PC-3 (cell line): ENCODE measurements around the gene CD248. TPM values are rescaled to one million over a fixed set of nuclear protein-coding genes. Genes with fewer than 3 reads are reported as not detected.

ENCODE experiments used
- ATAC-seq: fragments of 200-7000 bp; cut with Tn5 transposase; 2 replicates; pipeline ENCODE4 v1.9.1; 2020; ENCODE audit warnings: mild to moderate bottlenecking, moderate library complexity
- BruUV-seq: library from RNA; stranded (reverse); fragments of 400-500 nt; replicated peaks from 2 replicates; lab custom pipeline; 2021; lab: Mats Ljungman, UMichigan
- CTCF ChIA-PET: fragments of 300-600 bp; sonication (Branson Sonifier 250); formaldehyde crosslinking; loops from one replicate; lab custom pipeline; 2022; ENCODE audit warnings: antibody characterized with exemption; lab: Charles Lee
- POLR2A ChIA-PET: fragments of 300-600 bp; sonication (Branson Sonifier 250); formaldehyde crosslinking; loops from one replicate; lab custom pipeline; 2022; ENCODE audit warnings: antibody characterized with exemption; ENCODE audit not compliant: unreplicated experiment; lab: Charles Lee
- DNase-seq: peaks from one replicate; pipeline ENCODE4 v3.0.0-alpha.2; 2015
- H2AFZ ChIP-seq: fragments of 300-600 bp; sonication (generic); 2 replicates; pipeline ENCODE4 v1.6.0; 2016; ENCODE audit warnings: antibody characterized with exemption, low read length
- H3F3A ChIP-seq: fragments of 300-600 bp; sonication (generic); one replicate; pipeline ENCODE4 v1.6.0; 2017; ENCODE audit warnings: antibody characterized with exemption, low read length, control low read depth, mild to moderate bottlenecking; ENCODE audit not compliant: unreplicated experiment
- H3K27ac ChIP-seq: fragments of 300-600 bp; sonication (generic); 2 replicates; pipeline ENCODE4 v1.5.1; 2016; ENCODE audit warnings: mild to moderate bottlenecking, low read length
- H3K27me3 ChIP-seq: fragments of 300-600 bp; sonication (generic); 2 replicates; pipeline ENCODE4 v1.6.1; 2016; ENCODE audit warnings: low read length, mixed read lengths
- H3K36me3 ChIP-seq: fragments of 300-600 bp; sonication (generic); 2 replicates; pipeline ENCODE4 v1.6.1; 2016; ENCODE audit warnings: low read depth, mixed run types, low read length, mixed read lengths
- H3K4me1 ChIP-seq: fragments of 300-600 bp; sonication (generic); 2 replicates; pipeline ENCODE4 v1.5.1; 2016; ENCODE audit warnings: low read length; ENCODE audit not compliant: insufficient read depth
- H3K4me2 ChIP-seq: fragments of 300-600 bp; sonication (generic); 2 replicates; pipeline ENCODE4 v1.6.0; 2016; ENCODE audit warnings: low read length
- H3K4me3 ChIP-seq: fragments of 300-600 bp; sonication (generic); 2 replicates; pipeline ENCODE4 v1.5.1; 2016; ENCODE audit warnings: mild to moderate bottlenecking, low read length, mixed read lengths
- H3K79me2 ChIP-seq: fragments of 300-600 bp; sonication (generic); 2 replicates; pipeline ENCODE4 v1.6.1; 2017; ENCODE audit warnings: low read length, mixed read lengths
- H3K9ac ChIP-seq: fragments of 300-600 bp; sonication (generic); 2 replicates; pipeline ENCODE4 v1.6.0; 2016; ENCODE audit warnings: mild to moderate bottlenecking, low read length
- H3K9me2 ChIP-seq: fragments of 300-600 bp; sonication (generic); replicated peaks from 2 replicates; pipeline ENCODE4 v1.6.1; 2016; ENCODE audit warnings: mixed run types, low read length, mixed read lengths
- H3K9me3 ChIP-seq: fragments of 300-600 bp; sonication (generic); 2 replicates; pipeline ENCODE4 v1.6.1; 2016; ENCODE audit warnings: low read length, mixed read lengths
- H4K20me1 ChIP-seq: fragments of 300-600 bp; sonication (generic); 2 replicates; pipeline ENCODE4 v1.6.1; 2016; ENCODE audit warnings: low read length, mixed read lengths
- CTCF ChIP-seq: fragments of 300-600 bp; sonication (generic); conservative IDR thresholded peaks from 2 replicates; pipeline ENCODE4 v1.5.1; 2017; ENCODE audit warnings: antibody characterized with exemption, low read depth, mild to moderate bottlenecking, low read length
- EZH2 ChIP-seq: fragments of 300-600 bp; sonication (generic); IDR thresholded peaks from one replicate; pipeline ENCODE4 v1.6.1; 2017; ENCODE audit warnings: antibody characterized with exemption, mild to moderate bottlenecking, low read length; ENCODE audit not compliant: unreplicated experiment
- EZH2phosphoT487 ChIP-seq: fragments of 300-600 bp; sonication (generic); IDR thresholded peaks from 2 replicates; pipeline ENCODE4 v1.6.1; 2018; ENCODE audit warnings: mild to moderate bottlenecking, antibody characterized with exemption, low read length, borderline replicate concordance
- intact Hi-C: fragments of 100-400 bp; cut with micrococcal nuclease; formaldehyde crosslinking; loops from 2 replicates; pipeline ENCODE4 v1.9.0; 2023
- total RNA-seq: library from RNA; depleted of rRNA; stranded (reverse); fragments of >200 nt; gene quantifications from 2 replicates; pipeline ENCODE4 v1.2.3, GENCODE V29; 2014

Gene CD248
- total RNA-seq, 1 experiment from 2014 or later, result not detected

GRCh38 chr11:66286699-66287098, 30.1 kb downstream of the CD248 start:
- intact Hi-C loops, result no loop called here
- Histone ChIP-seq H3K79me2 (peaks cover 23% of the 10 kb centered on the region), H3K4me3 (no peak overlapping the region), H3K36me3 (no peaks in the 10 kb centered on the region), H3K4me2 (no peak overlapping the region), H3K9me2 (no peaks in the 10 kb centered on the region), H3F3A (no peaks in the 10 kb centered on the region), H2AFZ (no peak overlapping the region), H4K20me1 (no peaks in the 10 kb centered on the region), H3K9ac (no peak overlapping the region), H3K4me1 (peaks cover 18% of the 10 kb centered on the region), H3K9me3 (no peaks in the 10 kb centered on the region), H3K27me3 (0 out of 2 replicates have a peak, but pooled peaks cover 4% of the 10 kb centered on the region), H3K27ac (no peak overlapping the region)
- no TSS peak for BruUV-seq
- DNase-seq, result no peak
- TF ChIP-seq EZH2 (no peak), EZH2phosphoT487 (no peak), CTCF (no peak)
- ChIA-PET POLR2A (no interaction called here), CTCF (no interaction called here)
- no peak for ATAC-seq

- Histone ChIP-seq H3K9me2 (no peaks in the 10 kb centered on the region), H3K27ac (no peak overlapping the region), H3F3A (no peaks in the 10 kb centered on the region), H3K27me3 (no peaks in the 10 kb centered on the region), H3K4me2 (no peak overlapping the region), H3K4me3 (no peak overlapping the region), H2AFZ (no peak overlapping the region), H3K9me3 (no peaks in the 10 kb centered on the region), H3K9ac (no peak overlapping the region), H3K4me1 (peaks cover 25% of the 10 kb centered on the region), H3K79me2 (peaks cover 23% of the 10 kb centered on the region), H3K36me3 (no peaks in the 10 kb centered on the region), H4K20me1 (no peaks in the 10 kb centered on the region)
- DNase-seq (no peak), ATAC-seq (no peak)
- intact Hi-C loops, result no loop called here
- ChIA-PET CTCF (no interaction called here), POLR2A (no interaction called here)
- no TSS peak for BruUV-seq
- no peak for TF ChIP-seq EZH2
- no peak for TF ChIP-seq CTCF
- TF ChIP-seq EZH2phosphoT487, result no peak
Measured at GRCh38 chr11:66285250-66285947, 31.4 kb downstream of the CD248 start.

GRCh38 chr11:66284526-66285078, 32.2 kb downstream of the CD248 start:
- H3K9me3 ChIP-seq, result no peaks in the 10 kb centered on the region
- ChIA-PET POLR2A (no interaction called here), CTCF (interaction anchor here (0.6 kb wide), 1 partner anchor 51 kb away, joined by 3 read pairs; the partner anchor contains the start of gene RIN1)
- H4K20me1 ChIP-seq, result no peaks in the 10 kb centered on the region
- no peak overlapping the region for H3K9ac ChIP-seq
- H3K4me2 ChIP-seq, result no peak overlapping the region
- no TSS peak for BruUV-seq
- DNase-seq (no peak), ATAC-seq (no peak)
- H3K27me3 ChIP-seq, result no peaks in the 10 kb centered on the region
- no peaks in the 10 kb centered on the region for H3K9me2 ChIP-seq
- H3K36me3 ChIP-seq, result no peaks in the 10 kb centered on the region
- H3K79me2 ChIP-seq, result peaks cover 23% of the 10 kb centered on the region
- H3F3A ChIP-seq, result no peaks in the 10 kb centered on the region
- H3K27ac ChIP-seq, result no peak overlapping the region
- intact Hi-C loops, result no loop called here
- peaks cover 19% of the 10 kb centered on the region for H3K4me1 ChIP-seq
- H2AFZ ChIP-seq, result no peak overlapping the region
- H3K4me3 ChIP-seq, result no peak overlapping the region
- TF ChIP-seq EZH2phosphoT487 (no peak), CTCF (no peak), EZH2 (no peak)
